Right ventricle myocardium inferior (tissue), 1 donor: Measurements from ENCODE around the gene BDNF. TPM values are rescaled to one million over a fixed set of nuclear protein-coding genes. Genes with fewer than 3 reads are reported as not detected.
A peak's percentile ranks its signal among the peaks of the same experiment; 100 is the strongest.
"Not testable (repeated sequence)": the region's sequence is repeated elsewhere in the genome, so short reads cannot be mapped to it uniquely, and the experiment has no call there.

Source experiments
- ATAC-seq: fragments of 200-7000 bp; cut with Tn5 transposase; one replicate; pipeline ENCODE4 v1.9.1; 2020; ENCODE audit warnings: mild to moderate bottlenecking, moderate library complexity
- DNase-seq: peaks from one replicate; pipeline ENCODE4 v3.0.0; 2021; ENCODE audit errors: missing footprints
- intact Hi-C: fragments of 100-400 bp; cut with DNase I; formaldehyde crosslinking; loops from one replicate; pipeline ENCODE4 v1.11.0; 2022
- long read RNA-seq: library from polyadenylated mRNA; unstranded; transcript quantifications from one replicate; pipeline ENCODE4 v2.0.0, GENCODE V29; 2021
- total RNA-seq: library from RNA; stranded (reverse); fragmentation: NEBNext Ultra II Directional; extraction: Animal tissue kit (Norgen Biotek cat#: 25700); gene quantifications from one replicate; pipeline ENCODE4 v1.2.1, GENCODE V29; 2021
- donor health status: DM: no; HTN: yes; CAD: no; lungs with severe emphysema.

BDNF gene
- 2.9 TPM for total RNA-seq
- long read RNA-seq, full-length matches to known transcripts: 2 of 2 reads
- long read RNA-seq, partial matches to known transcripts: 0 of 2 reads
- long read RNA-seq, other reads (novel, unspliced or antisense): 0 of 2 reads

DNA sequence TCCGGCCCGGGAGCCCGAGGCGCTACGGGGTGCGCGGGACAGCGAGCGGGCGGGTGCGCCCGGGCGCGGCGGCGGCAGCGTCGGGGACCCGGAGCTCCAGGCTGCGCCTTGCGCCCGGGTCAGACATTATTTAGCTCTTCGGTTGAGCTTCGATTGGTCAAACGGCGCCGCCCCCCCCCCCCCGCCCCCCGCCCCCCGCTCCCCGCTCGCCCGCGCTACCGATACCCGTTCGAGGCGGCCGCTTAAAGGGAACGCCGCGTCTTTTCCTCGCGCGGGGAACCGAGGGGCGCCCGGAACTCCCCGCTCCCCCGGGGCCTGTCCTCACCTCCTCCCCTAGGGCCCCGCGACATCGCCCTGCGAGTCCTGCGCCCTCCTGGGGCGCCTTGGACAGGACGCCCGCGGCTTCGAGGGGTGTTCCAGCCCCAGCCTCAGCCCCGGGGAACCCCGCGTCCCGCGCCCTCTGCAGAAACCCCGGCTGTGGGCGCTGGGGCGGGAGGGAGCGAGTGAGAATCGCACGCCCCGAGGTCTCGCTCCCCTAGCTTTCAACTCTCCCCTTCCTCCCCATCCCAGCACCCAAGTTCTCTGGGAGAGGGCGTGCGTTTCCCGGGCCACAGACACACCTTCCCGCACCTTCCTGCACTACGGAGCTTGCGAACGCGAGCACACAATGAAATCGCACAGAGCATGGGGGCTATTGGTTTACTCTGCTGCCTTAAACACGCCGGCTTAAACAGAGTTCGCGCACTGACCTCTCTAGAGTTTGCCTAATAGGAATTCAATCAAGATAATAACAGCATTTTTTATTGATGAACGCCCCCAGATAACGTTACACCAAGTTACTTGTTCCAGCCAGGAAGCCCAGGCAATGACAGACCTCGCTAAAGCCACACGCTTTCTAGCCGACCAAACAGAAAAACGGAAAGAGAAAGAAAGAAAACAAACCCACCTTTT lies at the start of gene BDNF:
TSS of gene BDNF (minus strand) at position 105 of the 951 bp plus-strand sequence. CDS start 41,891 bp downstream, outside the sequence.
- DNase-seq: no peak
- intact Hi-C loops: loop anchor here (2.0 to 5.0 kb wide), 2 partner anchors 408 to 997 kb away; partner anchors contain the start of genes KIF18A and METTL15
- ATAC-seq: peak; percentile 36

DNA sequence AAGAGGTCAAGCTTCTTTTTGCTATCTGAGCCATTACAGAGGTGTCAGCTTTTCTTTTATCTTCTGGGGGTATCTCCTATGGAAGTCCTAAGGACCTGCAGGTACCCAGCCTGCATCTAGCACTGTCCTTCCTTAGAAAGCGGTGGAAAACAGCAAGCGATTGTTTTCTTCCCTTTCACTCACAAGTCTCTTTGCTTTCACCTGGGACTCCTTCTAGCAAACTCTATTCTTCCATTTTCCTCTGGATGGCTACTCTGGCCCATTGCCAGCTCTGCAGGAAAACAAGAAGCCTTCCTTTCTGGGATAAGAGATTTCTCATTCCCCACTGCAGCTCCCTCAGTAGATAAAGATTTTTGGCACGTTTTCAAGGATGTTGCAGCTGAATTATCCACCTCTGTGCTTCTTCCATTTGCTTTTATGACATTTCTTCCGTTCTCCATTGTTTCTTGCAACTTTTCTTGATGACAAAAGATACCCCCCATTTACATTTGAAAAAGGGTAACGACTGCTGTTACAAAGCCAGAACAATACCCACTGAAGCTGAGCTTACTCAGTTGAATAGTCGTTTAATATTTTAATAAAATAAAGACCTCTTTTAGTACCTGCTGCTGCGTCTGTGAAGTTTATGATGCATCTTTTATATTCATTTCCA lies 40.2 kb upstream of the BDNF start:
- DNase-seq (no peak), ATAC-seq (no peak)
- intact Hi-C loops: no loop called here

GRCh38 chr11:27735281-27735680 lies 35.0 kb upstream of the BDNF start:
- intact Hi-C loops: no loop called here
- no peak for ATAC-seq

GRCh38 chr11:27731803-27732202 lies 31.5 kb upstream of the BDNF start:
- ATAC-seq, DNase-seq, intact Hi-C loops: not testable (repeated sequence)

More at GRCh38 chr11:27735281-27735680, 35.0 kb upstream of the BDNF start:
- DNase-seq: no peak

GRCh38 chr11:27726981-27727380 lies 26.7 kb upstream of the BDNF start:
- ATAC-seq: no peak
- DNase-seq: no peak
- intact Hi-C loops: no loop called here

GRCh38 chr11:27723687-27724086 lies 23.4 kb upstream of the BDNF start:
- no peak for DNase-seq
- no peak for ATAC-seq
- intact Hi-C loops: no loop called here

- intact Hi-C loops: no loop called here
- ATAC-seq: no peak
- no peak for DNase-seq
These were observed 22.7 kb upstream of the BDNF start for GRCh38 chr11:27722953-27723344.

- no peak for DNase-seq
- ATAC-seq: no peak
- intact Hi-C loops: no loop called here
These were observed 22.1 kb upstream of the BDNF start for GRCh38 chr11:27722117-27722952.

DNA sequence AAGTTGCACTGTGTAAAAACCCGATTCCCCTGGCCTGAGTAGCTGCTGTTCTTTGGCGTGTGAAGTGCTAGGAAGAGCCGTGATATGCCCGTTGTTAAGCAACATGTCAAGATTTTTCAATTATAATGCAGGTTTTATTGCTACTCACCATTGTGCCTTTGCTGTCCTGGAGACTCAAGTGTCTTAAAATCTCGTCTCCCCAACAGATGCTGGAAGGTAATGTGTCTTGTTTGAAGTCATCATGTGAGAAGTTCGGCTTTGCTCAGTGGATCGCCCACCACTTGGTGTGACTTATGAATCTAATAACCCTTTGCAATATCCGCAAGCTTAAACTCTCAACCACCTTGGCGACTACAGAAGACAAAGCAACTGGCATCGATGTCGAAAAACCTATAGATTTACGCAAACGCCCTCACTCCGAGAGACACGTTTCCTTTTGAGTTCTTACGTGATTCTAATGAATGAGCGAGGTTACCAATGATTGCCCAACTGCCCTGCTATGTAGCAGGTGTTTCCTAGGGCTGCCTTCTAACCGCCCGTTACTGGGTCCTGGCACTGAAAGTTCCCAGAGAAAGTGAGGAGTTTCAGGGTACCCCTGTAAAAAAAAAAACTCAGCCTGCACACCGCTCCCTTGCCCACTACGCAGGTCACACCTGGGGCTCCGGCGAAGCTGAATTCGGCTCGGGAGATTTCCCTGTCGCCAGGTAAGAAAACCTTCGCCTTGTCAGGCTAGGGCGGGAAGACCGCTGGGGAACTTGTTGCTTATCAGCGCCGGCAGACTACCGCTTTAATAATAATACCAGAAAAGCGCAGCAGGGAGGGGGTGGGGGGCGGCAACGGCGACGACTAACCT lies 21.2 kb upstream of the BDNF start:
- ATAC-seq (no peak), DNase-seq (no peak)
- intact Hi-C loops: no loop called here

- no peak for DNase-seq
- no peak for ATAC-seq
- intact Hi-C loops: no loop called here
These were observed 20.1 kb upstream of the BDNF start for GRCh38 chr11:27720277-27720830.

- intact Hi-C loops: no loop called here
- ATAC-seq (no peak), DNase-seq (no peak)
These were observed 19.3 kb upstream of the BDNF start for GRCh38 chr11:27719546-27719925.

DNA sequence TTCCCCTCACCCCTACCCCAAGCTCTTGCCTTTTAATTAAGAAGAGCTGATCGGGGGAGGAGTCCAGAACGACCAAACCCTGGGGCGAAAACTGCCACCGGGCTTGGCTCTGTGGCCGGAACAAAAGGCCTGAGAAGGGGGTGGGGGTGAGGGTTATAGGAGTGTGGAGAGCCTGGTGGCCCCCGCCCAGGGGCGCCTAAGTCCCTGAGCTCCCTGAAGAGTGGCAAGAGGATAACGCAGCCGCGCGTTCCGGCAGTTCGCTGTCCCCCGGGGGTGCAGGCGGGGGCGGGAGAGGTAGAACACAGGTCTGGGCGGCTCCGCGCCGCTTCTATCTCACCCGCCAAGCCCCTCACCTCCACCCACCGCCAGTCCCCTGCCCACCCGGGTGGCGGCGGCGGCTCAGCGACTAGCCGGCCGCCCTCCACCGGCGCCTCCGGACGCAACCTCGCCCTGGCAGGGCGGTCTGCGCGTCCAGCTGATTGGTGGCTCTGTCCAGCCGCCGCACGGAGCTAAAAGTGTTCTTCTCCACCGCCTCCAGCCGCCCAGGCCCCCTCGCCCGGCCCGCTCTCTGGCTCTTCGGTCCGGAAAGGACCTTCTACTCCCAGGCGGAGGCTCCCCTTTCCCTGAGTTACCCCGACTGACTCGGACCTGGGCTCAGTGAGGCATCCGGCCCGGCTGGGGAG lies 18.7 kb upstream of the BDNF start:
- intact Hi-C loops: no loop called here
- ATAC-seq: peak; percentile 72
- DNase-seq: no peak

DNA sequence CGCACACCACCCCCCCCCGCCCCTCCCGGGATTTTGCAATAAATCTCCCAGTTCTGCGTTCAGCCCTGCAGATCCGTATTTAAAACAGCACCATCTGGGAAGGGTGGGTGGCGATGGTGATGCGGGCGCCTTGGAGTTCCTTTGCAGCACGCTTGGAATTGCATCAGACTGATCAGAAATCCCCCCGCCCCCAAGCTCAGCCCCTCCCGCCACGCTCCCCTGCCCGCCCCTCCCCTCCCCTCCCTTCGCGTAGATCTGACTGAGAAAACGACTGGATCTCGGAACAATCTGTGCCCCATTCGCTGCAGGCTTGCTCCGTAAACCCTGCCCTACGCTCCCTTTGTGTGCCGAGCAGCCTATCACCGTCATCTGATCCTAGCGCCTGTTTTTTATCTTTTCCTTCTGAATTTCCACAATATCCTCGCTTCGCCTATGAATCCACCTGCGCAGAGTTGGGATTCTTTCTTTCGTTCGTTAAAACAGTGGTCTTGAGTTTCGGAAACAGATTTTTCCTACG lies 18.1 kb upstream of the BDNF start:
- DNase-seq (no peak), ATAC-seq (peak; percentile 44)
- intact Hi-C loops: no loop called here

DNA sequence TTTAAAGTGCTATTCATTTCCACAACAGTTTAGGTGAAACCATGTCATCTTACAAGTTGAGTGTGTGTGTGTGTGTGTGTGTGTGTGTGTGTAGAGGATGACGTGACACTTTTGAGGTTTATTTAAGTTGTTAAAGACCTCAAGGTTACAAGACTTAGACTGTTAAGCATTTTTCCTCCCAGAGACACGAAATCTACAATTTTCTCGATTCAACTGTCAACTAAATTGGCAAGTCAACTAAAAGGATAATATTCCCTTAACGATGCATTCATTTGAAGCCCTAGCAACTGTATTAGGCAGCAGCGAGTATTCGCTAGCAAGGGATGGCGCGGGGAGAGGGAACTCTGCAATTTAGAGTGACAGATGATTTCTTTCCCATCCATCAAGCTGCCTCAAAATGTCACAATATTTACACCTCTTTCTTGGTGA lies 17.6 kb upstream of the BDNF start:
- DNase-seq (no peak), ATAC-seq (no peak)
- intact Hi-C loops: no loop called here

DNA sequence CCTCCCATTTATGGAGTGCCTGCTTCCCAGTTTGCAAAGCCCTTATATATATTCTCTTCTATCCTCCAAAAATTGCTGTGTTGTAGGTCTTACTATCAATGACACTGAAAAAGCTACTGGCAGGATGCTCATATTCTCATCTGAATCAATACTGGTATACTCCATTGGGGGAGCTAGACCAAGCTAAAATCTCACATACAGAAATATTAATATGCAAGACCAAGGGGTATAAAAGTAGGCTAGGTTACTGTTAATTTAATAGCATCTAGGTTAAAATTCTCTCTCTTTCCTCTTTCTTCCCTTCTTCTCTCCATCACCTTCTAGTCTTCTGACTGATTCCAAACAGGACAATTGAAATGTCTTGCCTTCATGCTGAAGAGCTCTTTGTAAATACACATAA lies 17.1 kb upstream of the BDNF start:
- ATAC-seq (no peak), DNase-seq (no peak)
- intact Hi-C loops: no loop called here

GRCh38 chr11:27716835-27717234 lies 16.6 kb upstream of the BDNF start:
- DNase-seq: no peak
- no peak for ATAC-seq
- intact Hi-C loops: no loop called here

- intact Hi-C loops: no loop called here
- no peak for DNase-seq
- ATAC-seq: no peak
These were observed 16.0 kb upstream of the BDNF start for GRCh38 chr11:27716216-27716615.
